ENCODE data around the gene LCNL1.

Gene LCNL1

DNA sequence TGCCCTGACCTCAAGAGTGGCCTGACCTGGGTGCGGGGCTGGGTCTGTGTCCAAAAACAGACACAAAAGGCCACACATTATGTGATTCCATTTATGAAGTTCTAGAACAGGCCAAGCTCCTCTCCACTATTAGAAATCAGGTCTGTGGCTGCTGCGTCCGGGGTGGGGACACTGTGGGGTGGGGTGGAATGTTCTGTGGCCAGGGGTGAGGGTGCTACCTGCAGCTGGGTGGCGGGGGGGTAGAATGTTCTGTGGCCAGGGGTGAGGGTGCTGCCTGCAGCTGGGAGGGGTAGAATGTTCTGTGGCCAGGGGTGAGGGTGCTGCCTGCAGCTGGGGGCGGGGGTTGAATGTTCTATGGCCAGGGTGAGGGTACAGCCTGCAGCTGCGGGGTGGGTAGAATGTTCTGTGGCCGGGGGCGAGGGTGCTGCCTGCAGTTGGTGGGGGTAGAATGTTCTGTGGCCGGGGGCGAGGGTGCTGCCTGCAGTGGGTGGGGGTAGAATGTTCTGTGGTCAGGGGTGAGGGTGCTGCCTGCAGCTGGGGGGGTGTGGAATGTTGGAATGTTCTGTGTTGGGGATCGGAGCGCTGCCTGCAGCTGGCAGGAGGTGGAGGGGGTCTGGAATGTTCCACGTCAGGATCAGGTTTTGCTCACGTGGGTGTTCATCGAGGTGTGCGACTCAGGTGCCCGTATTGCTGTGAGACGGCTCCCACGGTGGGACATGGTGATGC lies 22.4 kb upstream of the LCNL1 start:
- Histone ChIP-seq H3K27ac (no peak overlapping the region), H3K9me3 (no peaks in the 10 kb centered on the region), H3K27me3 (no peaks in the 10 kb centered on the region), H3K36me3 (no peaks in the 10 kb centered on the region), H3K4me1 (ENCODE audit: control insufficient read depth in 1 of 2, insufficient read depth in 1 of 2, low read depth in 1 of 2, low read length in 1 of 2) (no peaks in the 10 kb centered on the region), H3K4me3 (ENCODE audit: low read depth in 1 of 2, low read length in 1 of 2) (no peak overlapping the region)
- TF ChIP-seq, protein P1, sequence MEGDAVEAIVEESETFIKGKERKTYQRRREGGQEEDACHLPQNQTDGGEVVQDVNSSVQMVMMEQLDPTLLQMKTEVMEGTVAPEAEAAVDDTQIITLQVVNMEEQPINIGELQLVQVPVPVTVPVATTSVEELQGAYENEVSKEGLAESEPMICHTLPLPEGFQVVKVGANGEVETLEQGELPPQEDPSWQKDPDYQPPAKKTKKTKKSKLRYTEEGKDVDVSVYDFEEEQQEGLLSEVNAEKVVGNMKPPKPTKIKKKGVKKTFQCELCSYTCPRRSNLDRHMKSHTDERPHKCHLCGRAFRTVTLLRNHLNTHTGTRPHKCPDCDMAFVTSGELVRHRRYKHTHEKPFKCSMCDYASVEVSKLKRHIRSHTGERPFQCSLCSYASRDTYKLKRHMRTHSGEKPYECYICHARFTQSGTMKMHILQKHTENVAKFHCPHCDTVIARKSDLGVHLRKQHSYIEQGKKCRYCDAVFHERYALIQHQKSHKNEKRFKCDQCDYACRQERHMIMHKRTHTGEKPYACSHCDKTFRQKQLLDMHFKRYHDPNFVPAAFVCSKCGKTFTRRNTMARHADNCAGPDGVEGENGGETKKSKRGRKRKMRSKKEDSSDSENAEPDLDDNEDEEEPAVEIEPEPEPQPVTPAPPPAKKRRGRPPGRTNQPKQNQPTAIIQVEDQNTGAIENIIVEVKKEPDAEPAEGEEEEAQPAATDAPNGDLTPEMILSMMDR (IDR thresholded peaks at IDR 0.05): no peak

DNA sequence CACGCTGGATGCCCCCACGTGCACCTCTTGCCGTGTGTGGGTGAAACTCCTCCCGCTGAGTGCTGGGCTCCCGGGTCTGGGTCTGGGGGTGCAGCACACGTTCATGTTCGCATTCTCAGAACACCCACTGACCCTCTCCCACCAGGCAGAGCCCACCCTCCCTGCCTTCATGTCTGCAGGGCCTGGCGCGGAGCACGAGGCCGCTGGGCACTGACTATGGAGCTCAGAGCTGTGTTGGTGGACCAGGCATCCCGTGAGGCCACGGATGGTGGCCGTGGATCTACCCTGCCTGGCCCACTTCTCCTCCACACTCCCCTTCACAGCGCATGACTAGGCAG lies 21.9 kb upstream of the LCNL1 start:
- no peaks in the 10 kb centered on the region for H3K36me3 ChIP-seq
- TF ChIP-seq, protein P1 (IDR thresholded peaks at IDR 0.05): no peak
- no peak overlapping the region for H3K4me3 ChIP-seq (ENCODE audit: low read depth in 1 of 2, low read length in 1 of 2)
- H3K27ac ChIP-seq: no peak overlapping the region
- H3K9me3 ChIP-seq: no peaks in the 10 kb centered on the region
- H3K27me3 ChIP-seq: peaks cover 3% of the 10 kb centered on the region
- no peaks in the 10 kb centered on the region for H3K4me1 ChIP-seq (ENCODE audit: control insufficient read depth in 1 of 2, insufficient read depth in 1 of 2, low read depth in 1 of 2, low read length in 1 of 2)

DNA sequence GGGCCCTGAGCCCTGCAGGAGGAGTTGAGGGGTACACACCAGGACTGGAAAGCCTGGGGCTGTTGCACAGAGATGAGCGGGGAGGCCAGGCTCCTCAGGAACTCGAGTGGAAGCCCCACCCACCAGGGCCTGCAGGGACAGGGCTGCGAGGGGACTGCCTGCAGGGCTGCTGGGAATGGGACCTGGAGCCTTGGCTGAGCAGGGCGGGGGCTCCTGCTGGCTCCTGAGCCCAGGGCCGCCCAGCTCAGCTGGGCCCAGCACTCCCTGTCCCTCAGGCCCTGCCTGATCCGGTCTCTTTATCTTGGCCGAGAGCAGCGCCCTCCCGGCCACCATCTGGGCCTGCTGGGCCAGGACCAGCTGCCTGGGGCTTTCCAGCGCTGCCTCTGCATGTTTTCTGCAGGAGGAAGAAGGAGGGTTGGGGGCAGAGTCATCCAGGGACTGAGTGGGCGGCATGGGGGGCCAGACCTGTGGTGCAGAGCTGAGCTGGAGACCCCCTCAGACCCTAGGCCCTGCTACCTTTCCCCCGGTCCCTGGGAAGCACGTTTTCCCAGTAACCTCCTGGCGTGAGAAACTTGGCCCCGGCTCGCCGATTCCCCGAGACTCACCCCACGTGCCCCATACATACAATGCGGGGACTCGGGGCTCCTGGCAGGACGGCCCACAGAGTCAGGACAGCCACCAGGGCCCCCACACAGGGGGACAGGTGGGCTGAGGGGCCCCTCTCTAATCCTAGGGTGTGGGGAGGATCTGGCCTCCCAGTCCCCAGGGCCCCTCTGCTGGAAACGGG lies 21.3 kb upstream of the LCNL1 start:
- Histone ChIP-seq H3K9me3 (no peaks in the 10 kb centered on the region), H3K4me1 (ENCODE audit: control insufficient read depth in 1 of 2, insufficient read depth in 1 of 2, low read depth in 1 of 2, low read length in 1 of 2) (no peaks in the 10 kb centered on the region), H3K27me3 (peaks cover 9% of the 10 kb centered on the region), H3K36me3 (no peaks in the 10 kb centered on the region), H3K4me3 (ENCODE audit: low read depth in 1 of 2, low read length in 1 of 2) (no peak overlapping the region), H3K27ac (no peak overlapping the region)
- TF ChIP-seq, protein P1 (IDR thresholded peaks at IDR 0.05): no peak

DNA sequence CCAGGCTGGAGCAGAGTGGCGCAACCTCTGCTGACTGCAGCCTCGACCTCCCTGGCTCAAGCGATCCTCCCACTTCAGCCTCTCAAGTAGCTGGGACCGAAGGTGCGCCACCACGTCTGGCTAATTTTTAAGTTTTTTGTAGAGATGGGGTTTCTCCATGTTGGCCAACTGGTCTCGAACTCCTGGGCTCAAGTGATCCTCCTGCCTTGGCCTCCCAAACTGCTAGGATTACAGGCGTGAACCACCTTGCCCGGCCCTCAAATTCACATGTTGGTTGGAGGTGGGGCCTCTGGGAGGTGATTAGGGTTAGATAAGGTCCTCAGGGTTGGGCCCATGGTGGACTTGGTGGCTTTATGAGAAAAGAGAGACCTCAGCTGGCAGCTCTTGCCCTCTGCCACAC lies 20.6 kb upstream of the LCNL1 start:
- H3K4me3 ChIP-seq (ENCODE audit: low read depth in 1 of 2, low read length in 1 of 2): no peak overlapping the region
- H3K4me1 ChIP-seq (ENCODE audit: control insufficient read depth in 1 of 2, insufficient read depth in 1 of 2, low read depth in 1 of 2, low read length in 1 of 2): no peaks in the 10 kb centered on the region
- no peaks in the 10 kb centered on the region for H3K9me3 ChIP-seq
- H3K27me3 ChIP-seq: peaks cover 10% of the 10 kb centered on the region
- H3K27ac ChIP-seq: no peak overlapping the region
- H3K36me3 ChIP-seq: no peaks in the 10 kb centered on the region
- TF ChIP-seq, protein P1 (IDR thresholded peaks at IDR 0.05): no peak

DNA sequence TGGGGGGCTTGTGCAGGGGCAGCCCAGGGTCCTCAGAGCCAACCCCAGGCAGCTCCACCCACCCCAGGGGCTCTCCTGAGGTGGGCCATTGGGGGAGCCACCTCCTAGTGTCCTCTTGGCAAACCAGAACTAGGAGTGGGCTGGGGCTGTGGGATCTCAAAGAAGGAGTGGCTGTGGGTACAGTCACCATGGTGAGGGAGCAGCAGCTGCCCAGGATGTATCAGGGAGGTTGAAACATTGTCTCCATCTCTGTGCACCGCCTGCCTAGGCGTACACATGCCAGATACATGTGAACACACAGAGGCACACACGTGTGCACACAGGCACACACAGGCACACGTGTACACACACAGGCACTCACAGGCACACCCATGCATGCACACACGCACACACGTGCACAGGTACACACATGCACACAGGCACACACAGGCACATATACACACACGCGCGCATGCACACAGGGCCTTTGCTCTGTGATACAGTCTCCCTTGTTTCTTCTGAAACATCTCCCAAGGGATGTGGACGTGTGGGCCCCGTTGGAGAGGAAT lies 20.0 kb upstream of the LCNL1 start:
- no peak overlapping the region for H3K27ac ChIP-seq
- peaks cover 10% of the 10 kb centered on the region for H3K27me3 ChIP-seq
- H3K4me1 ChIP-seq (ENCODE audit: control insufficient read depth in 1 of 2, insufficient read depth in 1 of 2, low read depth in 1 of 2, low read length in 1 of 2): no peaks in the 10 kb centered on the region

More for the DNA sequence above, 20.0 kb upstream of the LCNL1 start:
- Histone ChIP-seq H3K9me3 (no peaks in the 10 kb centered on the region), H3K36me3 (no peaks in the 10 kb centered on the region), H3K4me3 (ENCODE audit: low read depth in 1 of 2, low read length in 1 of 2) (no peak overlapping the region)
- TF ChIP-seq, protein P1 (IDR thresholded peaks at IDR 0.05): no peak
